Measurements from ENCODE around the gene HOXA13. TPM values are rescaled to one million over a fixed set of nuclear protein-coding genes. Genes with fewer than 3 reads are reported as not detected.

HOXA13 gene
- total RNA-seq, 1 donor from 2014 or later, result not detected

GRCh38 chr7:27193335-27194001 lies 6.4 kb downstream of the HOXA13 start:
- no peak for TF ChIP-seq CTCF (conservative IDR thresholded peaks at IDR 0.05)
- H3K27me3 Mint-ChIP-seq (ENCODE audit: low read depth), result peaks cover 99% of the 10 kb centered on the region
- H3K9me3 Mint-ChIP-seq, result no peaks in the 10 kb centered on the region
- DNase-seq (ENCODE audit: low read depth, low spot score), result no peak
- H3K27ac Mint-ChIP-seq (ENCODE audit: unreplicated experiment), result no peak overlapping the region
- H3K36me3 Mint-ChIP-seq (ENCODE audit: low read depth), result no peaks in the 10 kb centered on the region
- peaks cover 3% of the 10 kb centered on the region for H3K4me1 Mint-ChIP-seq
- no peak overlapping the region for H3K4me3 Mint-ChIP-seq

DNA sequence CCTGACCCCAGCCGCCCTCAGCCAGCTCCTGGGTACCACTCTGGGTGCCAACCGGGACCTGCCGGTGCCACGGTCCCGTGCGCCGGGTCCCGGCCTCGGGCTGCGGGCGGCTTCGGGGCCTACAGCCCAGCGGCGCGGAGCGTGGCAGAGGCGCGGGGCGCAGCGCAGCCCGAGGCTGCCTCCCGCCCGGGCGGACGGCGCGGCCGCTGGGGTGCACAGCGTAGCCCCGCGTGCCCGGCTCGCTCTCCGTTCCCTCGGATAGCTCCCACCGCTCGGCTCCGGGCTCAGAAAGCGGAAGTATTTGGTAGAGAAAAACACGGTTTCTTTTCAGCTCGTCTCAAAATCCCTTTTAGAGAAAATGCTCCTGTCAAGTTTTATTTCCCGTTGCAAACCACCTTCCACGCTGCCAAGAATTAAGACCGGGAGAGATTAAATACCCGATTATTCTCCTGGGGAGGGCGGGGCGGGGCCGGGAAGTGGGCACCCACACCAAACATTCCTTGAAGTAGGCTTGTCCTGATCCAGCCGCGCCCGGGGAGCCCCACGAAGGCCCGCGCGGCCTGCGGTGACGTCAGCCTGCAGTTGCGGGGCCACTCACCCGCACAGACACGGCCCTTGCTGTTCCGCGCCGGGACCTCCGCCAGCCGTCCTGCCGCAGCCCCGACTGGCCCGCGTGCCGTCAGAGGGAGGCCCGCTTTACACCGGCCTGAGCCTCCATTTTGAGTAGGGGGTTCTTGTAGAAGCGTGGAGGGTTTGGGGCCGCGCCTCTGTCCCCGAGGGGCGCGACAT lies 7.2 kb downstream of the HOXA13 start:
- peaks cover 99% of the 10 kb centered on the region for H3K27me3 Mint-ChIP-seq (ENCODE audit: low read depth)
- no peak for TF ChIP-seq CTCF (conservative IDR thresholded peaks at IDR 0.05)
- no peaks in the 10 kb centered on the region for H3K36me3 Mint-ChIP-seq (ENCODE audit: low read depth)
- DNase-seq (ENCODE audit: low read depth, low spot score), result no peak
- H3K4me1 Mint-ChIP-seq, result peaks cover 5% of the 10 kb centered on the region
- H3K27ac Mint-ChIP-seq (ENCODE audit: unreplicated experiment), result no peak overlapping the region
- no peak overlapping the region for H3K4me3 Mint-ChIP-seq
- no peaks in the 10 kb centered on the region for H3K9me3 Mint-ChIP-seq

DNA sequence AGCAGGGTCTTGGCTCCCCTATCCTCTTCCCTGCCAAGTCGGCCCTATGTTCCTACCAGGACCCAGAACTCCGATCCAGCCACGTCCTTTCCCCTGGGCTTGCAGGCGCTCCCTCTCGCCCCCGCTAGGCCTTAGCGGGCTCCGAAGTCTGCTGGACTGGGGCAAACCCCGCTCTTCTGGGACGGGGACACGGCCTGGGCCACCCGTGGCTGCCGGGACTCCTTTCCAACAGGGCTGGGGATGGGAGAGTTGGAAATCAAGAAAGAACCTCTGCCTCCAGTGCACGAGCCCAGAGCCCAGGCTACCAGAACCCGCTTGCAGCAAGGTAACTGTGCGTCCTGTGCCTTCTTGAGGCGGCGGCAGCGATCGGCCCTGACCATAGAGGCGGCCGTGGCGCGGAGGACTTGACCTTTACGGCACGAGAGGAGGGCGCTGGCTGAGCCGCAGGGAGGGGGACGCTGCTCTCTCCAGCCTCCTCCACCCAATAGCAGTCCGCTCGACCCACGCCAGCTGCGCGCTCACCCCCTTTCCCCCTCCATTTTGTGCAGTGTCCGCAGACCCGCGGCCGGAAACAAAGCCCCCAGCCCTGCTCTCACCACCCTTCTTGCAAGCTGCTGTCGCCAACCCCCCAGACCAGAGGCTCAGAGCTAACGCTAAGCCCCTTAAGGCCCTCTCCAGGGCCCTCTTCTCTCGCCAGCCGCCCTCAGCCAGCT lies 7.9 kb downstream of the HOXA13 start:
- no peak for TF ChIP-seq CTCF (conservative IDR thresholded peaks at IDR 0.05)
- H3K4me3 Mint-ChIP-seq, result no peak overlapping the region
- no peaks in the 10 kb centered on the region for H3K9me3 Mint-ChIP-seq
- H3K27ac Mint-ChIP-seq (ENCODE audit: unreplicated experiment), result no peak overlapping the region
- peaks cover 5% of the 10 kb centered on the region for H3K4me1 Mint-ChIP-seq
- no peaks in the 10 kb centered on the region for H3K36me3 Mint-ChIP-seq (ENCODE audit: low read depth)
- H3K27me3 Mint-ChIP-seq (ENCODE audit: low read depth), result peaks cover 99% of the 10 kb centered on the region
- no peak for DNase-seq (ENCODE audit: low read depth, low spot score)

DNA sequence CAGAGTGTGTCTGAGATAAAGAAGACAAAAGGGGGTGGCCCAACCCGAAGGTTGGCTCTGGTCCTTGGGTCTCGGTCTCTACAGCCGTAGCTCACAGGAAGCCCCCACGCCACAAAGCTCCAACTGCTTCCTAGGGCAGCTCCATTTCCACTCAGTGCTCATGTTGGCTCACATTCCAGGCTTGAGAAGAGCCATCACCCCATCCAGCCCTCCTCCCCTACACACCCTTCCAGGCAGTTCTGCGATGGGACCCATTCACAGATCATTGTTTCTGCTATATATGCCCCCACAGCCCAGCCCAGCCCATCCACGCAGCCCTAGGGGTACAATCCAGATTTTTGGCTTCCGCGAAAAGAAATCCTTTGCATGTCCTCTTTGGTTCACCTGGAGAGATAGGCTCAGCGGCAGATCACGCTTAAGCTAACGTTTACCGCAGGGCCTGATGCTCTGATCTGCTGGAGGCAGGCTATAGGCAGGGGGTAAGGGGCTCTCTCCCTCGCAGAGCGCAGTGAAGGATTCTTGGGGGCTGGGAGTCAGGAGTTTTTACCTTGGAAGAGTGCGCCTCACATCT lies 8.6 kb downstream of the HOXA13 start:
- Mint-ChIP-seq H3K9me3 (no peaks in the 10 kb centered on the region), H3K27ac (ENCODE audit: unreplicated experiment) (no peak overlapping the region), H3K27me3 (ENCODE audit: low read depth) (peaks cover 99% of the 10 kb centered on the region), H3K36me3 (ENCODE audit: low read depth) (no peaks in the 10 kb centered on the region), H3K4me1 (peaks cover 5% of the 10 kb centered on the region), H3K4me3 (no peak overlapping the region)
- no peak for TF ChIP-seq CTCF (conservative IDR thresholded peaks at IDR 0.05)
- no peak for DNase-seq (ENCODE audit: low read depth, low spot score)

GRCh38 chr7:27189997-27190748 lies 9.7 kb downstream of the HOXA13 start:
- H3K36me3 Mint-ChIP-seq (ENCODE audit: low read depth), result no peaks in the 10 kb centered on the region
- H3K4me3 Mint-ChIP-seq, result peak overlapping the region; percentile 54
- no peak for DNase-seq (ENCODE audit: low read depth, low spot score)
- no peak overlapping the region for H3K27ac Mint-ChIP-seq (ENCODE audit: unreplicated experiment)
- H3K9me3 Mint-ChIP-seq, result no peaks in the 10 kb centered on the region
- H3K27me3 Mint-ChIP-seq (ENCODE audit: low read depth), result peaks cover 99% of the 10 kb centered on the region
- no peak for TF ChIP-seq CTCF (conservative IDR thresholded peaks at IDR 0.05)
- H3K4me1 Mint-ChIP-seq, result peaks cover 5% of the 10 kb centered on the region
